COLO829 (cell line): ENCODE measurements around the gene RGL2.
"Not testable (repeated sequence)": the region's sequence is repeated elsewhere in the genome, so short reads cannot be mapped to it uniquely, and the experiment has no call there.

ENCODE experiments used
- DNase-seq: peaks from one replicate; pipeline ENCODE4 v3.0.0; 2012; ENCODE audit warnings: low spot score

Gene RGL2

GRCh38 chr6:33298773-33299236 lies at the start of gene RGL2:
RGL2 (minus strand) TSS chr6:33298942; CDS start chr6:33298610, 332 bp downstream.
- no peak for DNase-seq

GRCh38 chr6:33347816-33348215 lies 49.1 kb upstream of the RGL2 start:
- DNase-seq = no peak

- DNase-seq = not testable (repeated sequence)
These were observed 48.2 kb upstream of the RGL2 start for GRCh38 chr6:33346972-33347371.

DNA sequence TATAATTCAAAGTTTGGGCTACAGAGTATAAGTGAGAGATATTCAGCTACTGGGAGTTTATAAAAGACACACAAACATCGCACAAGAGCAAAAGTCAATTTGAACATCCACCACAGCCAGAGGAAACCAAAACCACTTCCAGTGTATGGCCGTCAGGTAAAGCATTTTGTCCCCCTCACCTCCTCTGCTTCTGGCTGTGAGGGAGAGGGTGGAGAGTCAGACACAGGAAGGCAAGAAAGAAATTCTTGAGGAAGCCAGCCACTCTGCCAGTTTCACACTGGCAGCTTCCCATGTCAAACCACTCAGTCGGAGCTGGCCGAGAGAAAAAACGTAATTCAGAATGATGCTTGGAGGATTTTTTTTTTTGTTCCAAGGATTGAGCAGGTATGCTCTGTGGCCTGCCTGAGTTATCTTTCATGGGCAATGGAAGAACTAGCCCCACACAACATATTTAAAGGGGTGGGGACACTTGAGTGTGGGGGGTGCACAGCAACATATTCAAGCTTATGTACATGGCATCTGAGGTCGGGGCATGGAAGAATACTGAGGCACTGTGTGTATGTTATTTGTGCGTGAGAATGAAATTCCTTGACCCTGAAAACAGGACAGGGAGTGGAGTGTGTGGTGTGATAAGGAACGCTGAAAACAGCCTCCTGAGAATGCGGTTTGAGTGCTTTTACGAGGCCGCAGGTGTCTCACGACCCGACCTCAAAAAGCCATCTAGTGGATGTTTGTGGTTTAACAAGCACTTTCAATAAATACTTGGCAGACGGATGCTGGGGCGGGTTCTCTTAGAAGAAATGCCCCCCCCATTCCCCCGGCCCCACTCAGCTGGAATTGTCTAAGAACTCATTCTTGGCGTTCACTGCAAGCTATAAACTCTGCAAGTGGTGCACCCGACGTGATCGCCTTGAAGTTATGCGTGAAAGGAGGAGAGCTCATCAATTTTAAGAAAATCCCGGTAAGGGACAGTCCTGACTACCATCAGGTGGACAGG lies 46.3 kb upstream of the RGL2 start:
- peak; percentile 53 for DNase-seq

GRCh38 chr6:33343953-33344611 lies 45.3 kb upstream of the RGL2 start:
- DNase-seq = no peak

GRCh38 chr6:33343606-33343952 lies 44.8 kb upstream of the RGL2 start:
- not testable (repeated sequence) for DNase-seq

- no peak for DNase-seq
These were observed 40.5 kb upstream of the RGL2 start for GRCh38 chr6:33339193-33339592.

DNA sequence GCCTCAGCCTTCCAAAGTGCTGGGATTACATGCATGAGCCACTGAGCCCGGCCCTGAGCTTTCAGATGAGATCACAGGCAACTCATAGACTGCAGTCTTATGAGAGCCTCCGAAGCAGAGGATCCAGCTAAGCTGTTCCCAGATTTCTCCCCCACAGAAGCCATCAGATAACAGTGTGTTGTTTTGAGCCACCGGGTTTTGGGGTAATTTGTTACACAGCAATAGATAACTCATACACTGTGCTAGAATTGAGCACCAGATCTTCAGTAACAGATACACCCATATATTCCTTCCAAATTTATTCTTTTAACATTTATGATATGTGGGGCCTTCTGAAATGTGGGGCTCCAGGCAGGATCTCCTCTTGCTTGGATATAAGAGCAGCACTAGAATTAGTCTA lies 37.8 kb upstream of the RGL2 start:
- DNase-seq = no peak

DNA sequence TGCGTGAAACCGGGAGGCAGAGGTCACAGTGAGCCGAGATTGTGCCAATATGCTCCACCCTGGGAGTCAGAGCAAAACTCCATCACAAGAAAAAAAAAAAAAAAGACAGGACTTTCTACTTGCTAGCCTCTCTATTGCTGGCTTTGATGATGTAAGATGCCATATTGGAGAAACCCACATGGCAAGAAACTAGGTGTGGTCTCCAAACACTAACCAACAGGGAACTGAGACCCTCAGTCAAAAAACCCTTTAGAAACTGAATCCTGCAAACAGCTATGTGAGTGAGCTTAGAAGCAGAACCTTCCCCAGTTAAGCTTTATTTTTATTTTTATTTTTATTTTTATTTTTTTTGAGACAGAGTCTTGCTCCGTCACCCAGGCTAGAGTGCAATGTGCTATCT lies 37.2 kb upstream of the RGL2 start:
- no peak for DNase-seq

DNA sequence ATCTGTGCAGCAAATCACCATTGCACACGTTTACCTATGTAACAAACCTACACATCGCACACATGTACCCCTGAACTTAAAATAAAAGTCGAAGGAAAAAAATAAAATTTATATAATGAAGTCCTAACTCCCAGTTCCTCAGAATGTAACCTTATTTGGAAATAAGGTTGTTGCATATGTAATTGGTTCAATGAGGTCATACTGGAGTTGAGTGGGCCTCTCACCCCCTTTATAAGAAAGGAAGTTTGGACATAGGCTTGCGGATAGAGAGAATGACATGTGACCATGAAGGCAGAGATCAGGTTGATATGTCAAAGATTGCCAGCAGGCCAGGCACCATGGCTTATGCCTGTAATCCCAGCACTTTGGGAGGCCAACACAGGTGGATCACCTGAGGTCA lies 34.9 kb upstream of the RGL2 start:
- no peak for DNase-seq

GRCh38 chr6:33330736-33331135 lies 32.0 kb upstream of the RGL2 start:
- no peak for DNase-seq

DNA sequence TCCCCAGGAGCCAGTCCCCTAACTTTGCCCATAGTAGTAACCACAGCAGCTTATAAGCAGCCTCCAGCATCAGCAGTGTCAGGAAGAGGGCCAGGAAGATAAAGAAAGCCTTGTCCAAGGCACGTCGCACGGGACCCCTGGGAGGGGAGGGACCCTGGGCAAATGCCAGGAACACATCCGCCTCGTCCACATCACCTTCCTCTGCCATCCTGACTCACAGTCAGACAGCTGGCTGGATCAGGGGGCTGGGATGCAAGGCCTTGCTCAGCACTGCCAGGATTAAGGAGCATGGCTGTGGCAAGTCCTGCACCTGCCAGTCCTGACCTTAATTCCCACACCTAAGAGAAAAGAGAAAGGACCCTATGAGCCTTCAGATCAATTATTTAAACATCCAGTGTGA lies 30.3 kb upstream of the RGL2 start:
- DNase-seq = peak; percentile 85

GRCh38 chr6:33324125-33324524 lies 25.4 kb upstream of the RGL2 start:
- no peak for DNase-seq

GRCh38 chr6:33323623-33323948 lies 24.8 kb upstream of the RGL2 start:
- no peak for DNase-seq

- DNase-seq = no peak
These were observed 22.5 kb upstream of the RGL2 start for GRCh38 chr6:33321227-33321626.

GRCh38 chr6:33320315-33321181 lies 21.8 kb upstream of the RGL2 start:
- DNase-seq = no peak

DNA sequence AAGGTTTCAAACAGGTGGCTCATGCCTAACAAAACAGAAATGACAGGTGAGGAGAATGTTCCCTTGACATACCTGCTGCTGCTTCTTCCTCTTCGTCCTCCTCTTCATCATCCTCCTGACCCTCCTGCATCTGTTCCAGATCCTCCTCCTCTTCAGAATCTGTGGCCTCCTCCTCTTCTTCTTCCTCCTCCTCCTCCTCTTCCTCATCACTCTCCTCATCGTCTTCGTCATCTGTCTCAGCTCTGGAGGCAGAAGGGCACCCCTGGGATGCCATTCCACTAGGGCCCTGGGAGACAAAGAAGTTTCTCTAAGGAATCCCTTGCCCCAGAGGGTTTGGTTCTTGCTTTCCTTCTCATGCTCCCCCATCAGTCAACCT lies 21.2 kb upstream of the RGL2 start:
- DNase-seq = no peak

GRCh38 chr6:33318426-33319073 lies 19.8 kb upstream of the RGL2 start:
- DNase-seq = no peak

DNA sequence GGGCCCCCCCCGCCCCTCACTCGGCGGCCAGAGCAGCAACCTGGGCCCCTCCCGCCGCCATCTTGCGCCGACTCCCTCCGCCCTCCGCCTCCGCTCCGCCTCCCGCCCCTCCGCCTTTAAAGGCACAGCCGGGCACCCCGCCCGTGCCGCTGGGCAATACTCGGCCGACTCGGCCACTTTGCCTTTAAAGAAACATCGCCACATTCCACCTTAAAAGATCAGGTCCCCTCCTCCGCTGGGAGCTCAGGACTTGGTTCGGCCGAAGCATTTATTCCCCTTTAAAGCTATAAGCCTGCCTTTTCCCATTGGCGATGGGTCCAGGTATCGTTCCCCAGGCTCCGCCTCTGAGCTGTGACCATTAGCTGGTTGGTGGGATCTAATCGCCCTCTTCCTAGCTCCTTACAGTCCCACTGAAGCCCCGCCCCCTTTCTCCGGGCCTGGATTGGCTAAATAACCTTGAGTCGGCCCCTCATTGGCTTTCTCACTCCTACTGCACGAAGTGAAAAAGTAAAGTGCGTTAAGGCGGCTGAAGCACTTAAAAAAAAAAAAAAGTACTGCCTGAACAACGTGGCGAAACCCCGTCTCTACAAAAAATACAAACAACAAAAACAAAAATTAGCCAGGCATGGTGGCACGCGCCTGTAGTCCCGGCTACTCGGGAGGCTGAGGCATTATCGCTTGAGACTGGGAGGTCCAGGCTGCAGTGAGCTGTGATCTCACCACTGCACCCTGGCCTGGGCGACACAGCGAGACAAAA lies 19.1 kb upstream of the RGL2 start, which contains the start of gene ZBTB22:
Gene ZBTB22 (minus strand): TSS at position 76 of the 757 bp plus-strand sequence. CDS start 828 bp downstream, outside the sequence.
- DNase-seq = peak; percentile 94

DNA sequence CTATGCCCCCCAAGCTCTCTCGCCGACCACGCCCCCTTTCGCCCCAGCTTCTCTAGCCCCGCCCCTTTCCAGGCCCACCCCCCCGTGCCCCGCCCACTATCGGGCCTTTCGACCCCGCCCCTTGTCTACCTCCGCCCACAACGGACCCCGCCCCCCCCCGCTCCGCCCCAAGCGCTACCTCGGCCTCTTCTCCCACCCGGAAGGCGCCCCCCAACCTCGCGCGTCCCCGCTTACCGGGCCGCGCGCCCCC lies 18.6 kb upstream of the RGL2 start:
- DNase-seq = peak; percentile 54
